Measurements from ENCODE around the gene RAPGEF1.
"Not testable (repeated sequence)": the region's sequence is repeated elsewhere in the genome, so short reads cannot be mapped to it uniquely, and the experiment has no call there.

RAPGEF1 gene

DNA sequence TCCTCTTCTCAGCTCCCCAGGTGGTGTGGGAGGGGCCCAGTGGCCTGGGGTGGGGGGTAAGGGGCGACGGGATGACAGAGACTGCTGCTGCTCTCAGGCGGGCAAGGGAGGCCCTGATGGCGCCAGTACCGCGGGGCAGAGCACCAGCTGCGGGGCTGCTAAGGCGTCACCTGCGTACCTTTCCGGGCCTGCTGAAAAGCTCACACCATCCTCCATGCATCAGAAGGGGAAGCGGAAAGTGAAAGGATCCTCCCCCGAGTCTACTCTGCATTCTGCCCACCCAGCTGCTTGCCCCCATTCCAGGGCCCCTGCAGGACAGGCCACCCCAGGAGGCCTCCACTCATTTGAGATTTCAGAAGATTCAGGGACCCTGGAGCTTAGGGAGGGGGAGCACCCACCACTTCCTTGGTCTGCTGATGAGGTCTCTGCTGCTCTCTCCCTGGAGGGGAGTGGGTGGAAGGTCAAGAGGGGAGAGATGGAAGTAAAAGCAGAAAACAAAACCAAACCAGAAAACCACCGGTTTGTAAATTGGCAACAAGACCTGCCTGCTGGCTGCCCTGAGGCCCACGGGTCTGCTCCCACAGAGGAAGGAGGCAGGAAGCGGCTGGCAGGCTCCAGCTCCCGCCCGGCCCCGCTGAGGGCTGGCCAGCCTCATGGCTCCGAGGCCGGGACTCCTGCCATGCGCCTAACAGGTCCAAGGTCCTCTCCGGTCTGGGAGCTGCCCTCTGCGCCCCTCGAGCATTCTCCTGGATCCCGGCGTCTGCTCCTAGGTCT is 161.0 kb downstream of the RAPGEF1 start:
- DNase-seq, result no peak

GRCh38 chr9:131578021-131578420 is 161.9 kb downstream of the RAPGEF1 start:
- no peak for DNase-seq

DNA sequence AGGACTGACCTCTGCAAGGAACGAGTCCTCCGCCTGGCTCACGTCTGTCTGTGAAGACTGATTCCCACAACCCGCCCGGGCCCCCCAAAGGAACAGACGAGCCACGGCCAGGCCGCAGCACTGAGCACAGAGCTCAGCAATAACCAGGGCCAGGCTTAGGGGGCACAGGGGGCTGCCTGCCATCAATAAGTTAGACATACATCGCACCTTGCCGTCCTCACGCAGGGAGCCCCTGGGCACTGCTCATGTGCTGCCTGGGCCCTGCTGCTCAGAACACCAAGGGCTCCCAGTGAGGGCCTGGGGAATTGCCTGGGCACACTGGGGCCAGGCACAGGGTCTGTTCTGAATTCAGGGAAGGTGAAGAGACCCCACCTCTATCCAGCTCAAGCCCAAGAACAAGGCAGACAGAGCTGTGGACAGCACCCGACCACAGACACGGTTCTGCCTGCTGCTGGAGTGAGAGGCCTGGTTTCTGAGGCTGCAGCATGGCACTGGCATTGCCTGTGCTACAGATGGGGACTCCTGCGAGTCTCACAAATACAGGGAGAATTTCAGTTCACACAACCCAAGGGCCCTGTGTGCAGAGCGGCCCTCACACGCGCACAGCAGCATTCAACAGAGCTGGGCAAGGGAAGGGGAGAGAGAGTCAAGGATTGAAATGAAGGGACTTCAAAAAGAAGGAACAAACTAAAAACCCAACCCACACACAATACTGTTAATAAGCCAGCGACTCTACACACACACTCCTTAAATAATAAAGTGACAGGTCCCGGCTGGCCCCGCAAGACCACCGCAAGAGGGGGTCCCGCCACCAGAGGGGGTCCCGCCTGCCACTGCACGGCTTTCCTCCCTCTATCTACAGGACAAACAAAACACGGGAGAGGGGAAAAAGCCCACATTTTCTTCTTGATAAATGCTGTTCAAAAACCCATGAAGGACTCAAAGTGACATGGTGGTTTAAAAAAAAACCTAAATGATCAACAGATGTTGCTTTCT is 162.6 kb downstream of the RAPGEF1 start:
- no peak for DNase-seq

DNA sequence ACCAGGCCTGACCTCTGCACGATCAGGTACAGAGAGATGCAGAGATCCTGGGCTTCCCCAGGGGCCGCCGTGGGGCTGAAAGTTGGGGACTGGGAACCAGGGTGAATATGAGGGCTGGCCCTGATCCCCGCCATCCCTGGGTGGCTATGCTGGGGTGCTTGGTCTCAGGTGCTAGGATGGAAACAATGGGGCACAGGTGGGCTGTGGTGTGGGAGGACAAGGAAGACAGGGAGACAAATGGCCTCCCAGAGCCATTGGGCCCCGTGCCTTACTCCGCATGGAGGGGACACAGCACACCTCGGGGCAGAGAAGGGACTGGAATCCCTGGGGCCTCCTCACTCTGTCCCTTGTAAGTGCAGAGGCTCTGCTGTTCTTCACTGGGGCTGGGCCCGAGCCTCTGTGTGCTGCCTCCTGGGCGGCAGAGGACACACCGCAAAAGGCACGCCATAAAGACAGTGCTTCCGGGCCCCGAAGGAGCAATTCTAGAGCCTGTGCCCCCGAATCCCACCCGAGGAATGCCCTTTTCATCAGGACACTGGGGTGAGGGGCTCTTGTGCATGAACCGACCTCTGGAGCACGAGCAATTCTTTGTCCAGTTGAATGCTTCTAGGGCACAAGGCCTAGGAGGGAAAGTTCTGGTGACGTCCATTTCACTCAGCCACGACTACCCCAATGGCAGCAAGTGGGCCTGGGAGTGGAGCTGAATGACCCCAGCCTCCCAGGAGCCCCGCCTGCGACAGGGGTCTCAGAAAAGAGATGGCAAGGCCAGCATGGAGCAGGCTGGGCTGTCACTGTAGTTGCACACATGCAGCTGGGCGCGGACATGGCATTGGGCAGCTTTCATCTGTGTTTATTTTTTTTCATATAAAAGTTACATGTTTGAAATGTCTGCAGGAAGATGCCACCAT is 163.7 kb downstream of the RAPGEF1 start:
- no peak for DNase-seq

GRCh38 chr9:131574730-131575640 is 164.9 kb downstream of the RAPGEF1 start:
- no peak for DNase-seq

DNA sequence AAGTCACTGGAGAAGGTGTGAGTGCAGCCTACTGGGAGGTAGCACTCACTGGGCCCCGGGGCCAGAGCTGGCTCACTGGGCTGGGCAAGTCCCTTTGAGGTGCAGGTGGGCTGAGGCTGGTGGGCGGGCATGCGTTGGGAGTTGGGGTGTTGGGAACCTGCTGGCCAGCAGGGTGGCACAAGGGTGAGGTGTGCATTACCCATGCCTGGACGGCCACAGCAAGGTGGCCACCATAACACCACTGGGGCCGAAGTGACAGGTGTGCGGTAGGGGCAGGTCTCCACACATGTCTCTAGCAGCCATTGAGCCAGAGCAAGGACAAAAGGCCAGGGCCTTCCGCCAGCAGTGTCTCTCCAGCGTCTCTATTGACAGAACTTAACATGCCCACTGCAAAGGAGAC is 172.0 kb downstream of the RAPGEF1 start:
- DNase-seq, result no peak

DNA sequence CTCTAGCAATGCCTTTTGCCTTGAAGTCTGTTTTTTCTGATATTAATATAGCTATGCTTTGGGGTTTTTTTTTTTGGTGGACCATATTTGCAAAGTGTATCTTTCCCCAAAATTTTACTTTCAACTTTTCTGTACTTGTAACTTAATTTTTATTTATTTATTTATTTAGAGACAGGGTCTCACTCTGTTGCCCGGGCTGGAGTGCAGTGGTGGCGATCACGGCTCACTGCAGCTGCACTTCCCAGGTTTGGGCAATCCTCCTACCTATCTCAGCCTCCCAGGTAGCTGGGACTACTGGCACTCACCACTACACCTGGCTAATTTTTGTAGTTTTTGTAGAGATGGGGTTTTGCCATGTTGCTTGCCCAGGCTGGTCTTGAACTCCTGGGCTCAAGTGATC is 173.7 kb downstream of the RAPGEF1 start:
- no peak for DNase-seq

DNA sequence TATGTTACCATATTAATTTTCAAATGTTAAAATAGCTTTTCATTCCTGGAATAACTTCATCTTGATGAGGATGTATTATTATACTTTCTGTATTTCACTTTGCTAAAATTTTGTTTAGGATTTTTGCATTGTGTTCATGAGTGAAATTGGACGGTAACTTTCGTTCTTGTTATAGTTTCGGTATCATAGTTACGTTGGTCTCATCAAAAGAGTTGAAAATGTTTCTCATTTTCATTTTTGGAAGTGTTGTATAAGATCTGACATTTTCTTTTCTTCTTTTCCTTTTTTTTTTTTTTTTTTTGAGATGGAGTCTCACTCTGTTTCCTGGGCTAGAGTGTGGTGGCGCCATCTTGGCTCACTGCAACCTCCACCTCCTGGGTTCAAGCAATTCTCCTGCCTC is 174.5 kb downstream of the RAPGEF1 start:
- DNase-seq, result no peak

- DNase-seq, result no peak
Observed at GRCh38 chr9:131562032-131562959, 177.6 kb downstream of the RAPGEF1 start.

GRCh38 chr9:131559421-131560000 is 180.4 kb downstream of the RAPGEF1 start:
- no peak for DNase-seq

DNA sequence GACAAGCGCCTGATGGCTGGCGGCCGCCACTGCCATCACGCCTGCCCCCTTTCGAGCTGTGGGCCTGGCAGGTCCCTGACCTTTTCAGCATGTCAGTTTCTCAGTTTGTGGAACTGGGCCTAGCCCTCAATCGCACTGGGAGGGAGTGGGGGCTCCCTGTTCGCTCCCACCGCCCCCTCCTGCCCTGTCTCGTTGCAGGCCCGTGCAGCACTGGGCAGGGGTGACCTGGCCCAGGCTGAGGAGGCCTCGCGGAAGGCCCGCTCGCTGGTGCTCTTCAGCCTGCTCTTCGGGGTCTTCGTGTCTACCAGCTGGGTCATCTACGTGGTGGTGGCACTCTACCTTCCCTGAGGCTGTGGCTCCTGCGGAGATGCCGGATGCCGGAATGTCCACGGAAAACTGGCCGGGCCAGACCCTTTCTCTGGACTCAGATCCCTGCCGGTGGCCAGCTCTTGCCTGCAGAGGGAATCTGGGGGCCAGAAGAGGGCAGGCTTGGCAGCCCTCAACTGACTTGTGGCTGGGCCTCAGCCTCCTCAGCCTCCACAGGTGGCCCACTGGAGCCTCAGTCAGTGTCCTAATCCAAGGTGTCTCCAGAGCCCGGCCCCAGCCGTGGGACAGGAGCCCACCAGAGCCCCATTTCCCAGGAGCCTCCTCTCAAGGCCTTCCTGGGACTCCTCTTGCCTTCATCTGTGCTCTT is 181.9 kb downstream of the RAPGEF1 start:
- DNase-seq, result no peak

GRCh38 chr9:131555841-131556673 is 183.8 kb downstream of the RAPGEF1 start:
- no peak for DNase-seq

DNA sequence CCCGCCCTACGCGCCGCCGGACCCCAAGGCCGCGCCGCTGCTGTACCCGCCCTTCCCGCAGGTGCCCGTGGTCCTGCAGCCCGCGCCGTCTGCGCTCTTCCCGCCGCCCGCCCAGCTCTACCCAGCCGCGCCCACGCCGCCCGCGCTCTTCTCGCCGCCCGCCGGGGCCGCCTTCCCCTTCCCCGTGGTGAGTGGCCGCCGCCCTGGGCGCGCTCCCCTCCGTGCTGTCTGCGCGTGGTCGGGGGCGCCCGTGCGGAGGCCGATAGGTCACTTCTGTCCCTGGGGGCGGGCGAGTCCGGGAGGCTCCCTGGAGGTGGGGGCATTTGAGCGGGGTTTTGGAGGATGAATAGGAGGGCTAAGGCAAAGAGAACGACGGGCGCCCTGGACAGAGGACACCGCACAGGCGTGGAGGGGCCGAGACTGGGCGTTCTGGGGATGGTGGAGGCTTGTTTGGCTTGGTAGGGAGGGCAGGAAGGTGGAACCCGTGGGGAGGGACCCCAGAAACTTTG is 185.0 kb downstream of the RAPGEF1 start:
- no peak for DNase-seq

DNA sequence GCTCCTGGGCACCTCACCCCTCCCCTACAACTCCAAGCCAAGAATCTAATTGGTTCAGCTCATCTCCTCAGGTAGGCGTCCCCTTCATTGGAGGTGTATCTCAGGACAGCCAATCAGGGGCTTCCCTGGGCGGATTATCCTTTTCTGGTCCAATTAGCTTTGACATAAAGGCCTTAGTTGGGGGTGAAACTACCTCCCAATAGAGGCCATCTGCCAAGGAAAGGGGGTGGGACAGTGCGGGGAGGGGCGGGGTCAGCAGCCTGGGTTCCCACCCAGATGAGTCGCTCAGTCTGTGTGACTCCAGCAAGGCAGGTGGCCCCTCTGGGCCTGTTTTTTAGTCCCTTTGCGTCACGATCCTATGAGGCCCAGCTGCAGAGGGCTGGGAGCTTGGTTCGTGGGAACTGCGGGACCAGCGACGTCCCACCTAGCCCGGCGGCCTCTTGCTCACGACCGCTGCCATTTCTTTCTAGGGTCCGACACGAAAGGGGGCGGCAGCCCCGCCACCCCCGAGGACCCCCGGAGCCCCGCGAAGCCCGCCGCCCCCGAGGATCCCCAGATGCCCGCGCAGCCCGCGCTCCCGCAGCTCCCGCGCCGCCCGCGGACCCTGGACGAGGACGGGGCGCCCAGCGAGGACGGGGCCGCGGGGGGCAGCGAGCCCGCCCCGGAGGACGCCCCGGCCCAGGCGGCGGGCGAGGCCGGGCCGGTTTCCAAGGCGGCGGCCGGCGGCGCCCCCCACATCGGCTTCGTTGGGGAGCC is 185.6 kb downstream of the RAPGEF1 start:
- no peak for DNase-seq

DNA sequence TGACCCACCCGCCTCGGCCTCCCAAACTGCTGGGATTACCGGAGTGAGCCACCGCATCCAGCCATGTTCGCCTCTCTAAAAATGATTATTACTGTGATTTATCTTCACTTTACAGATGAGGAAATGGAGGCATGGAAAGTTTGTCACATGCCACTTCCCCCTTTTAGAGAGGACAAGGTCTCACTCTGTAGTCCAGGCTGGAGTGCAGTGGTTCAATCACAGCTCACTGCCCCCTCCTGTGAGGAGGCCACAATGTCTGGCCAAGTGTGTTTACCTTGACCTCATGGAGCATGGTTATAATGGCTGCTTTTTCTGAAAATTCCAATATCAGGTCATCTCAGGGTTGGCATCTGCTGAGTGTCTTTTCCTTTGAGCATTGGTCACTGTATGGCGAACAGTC is 187.8 kb downstream of the RAPGEF1 start:
- DNase-seq, result no peak

DNA sequence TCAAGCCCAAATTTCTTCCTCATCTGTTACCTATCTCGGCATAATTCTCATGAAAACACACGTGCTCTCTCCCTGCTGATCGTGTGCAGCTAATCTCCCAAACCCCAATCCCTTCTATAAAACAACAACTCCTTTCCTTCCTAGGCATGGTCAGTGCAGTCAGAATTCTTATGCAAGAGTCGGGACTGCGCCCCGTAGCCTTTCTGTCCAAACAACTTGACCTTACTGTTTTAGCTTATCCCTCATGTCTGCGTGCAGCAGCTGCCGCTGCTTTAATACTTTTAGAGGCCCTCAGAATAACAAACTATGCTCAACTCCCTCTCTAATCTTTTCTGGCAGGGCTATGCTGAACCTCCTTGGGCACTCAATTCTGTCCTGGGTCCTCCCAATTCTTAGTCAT is 189.4 kb downstream of the RAPGEF1 start:
- DNase-seq, result not testable (repeated sequence)

- DNase-seq, result not testable (repeated sequence)
Observed at GRCh38 chr9:131549186-131549585, 190.7 kb downstream of the RAPGEF1 start.
